Measurements from ENCODE around the gene SPPL3.
"Not testable (repeated sequence)": the region's sequence is repeated elsewhere in the genome, so short reads cannot be mapped to it uniquely, and the experiment has no call there.

SPPL3 gene, protein sequence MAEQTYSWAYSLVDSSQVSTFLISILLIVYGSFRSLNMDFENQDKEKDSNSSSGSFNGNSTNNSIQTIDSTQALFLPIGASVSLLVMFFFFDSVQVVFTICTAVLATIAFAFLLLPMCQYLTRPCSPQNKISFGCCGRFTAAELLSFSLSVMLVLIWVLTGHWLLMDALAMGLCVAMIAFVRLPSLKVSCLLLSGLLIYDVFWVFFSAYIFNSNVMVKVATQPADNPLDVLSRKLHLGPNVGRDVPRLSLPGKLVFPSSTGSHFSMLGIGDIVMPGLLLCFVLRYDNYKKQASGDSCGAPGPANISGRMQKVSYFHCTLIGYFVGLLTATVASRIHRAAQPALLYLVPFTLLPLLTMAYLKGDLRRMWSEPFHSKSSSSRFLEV

DNA sequence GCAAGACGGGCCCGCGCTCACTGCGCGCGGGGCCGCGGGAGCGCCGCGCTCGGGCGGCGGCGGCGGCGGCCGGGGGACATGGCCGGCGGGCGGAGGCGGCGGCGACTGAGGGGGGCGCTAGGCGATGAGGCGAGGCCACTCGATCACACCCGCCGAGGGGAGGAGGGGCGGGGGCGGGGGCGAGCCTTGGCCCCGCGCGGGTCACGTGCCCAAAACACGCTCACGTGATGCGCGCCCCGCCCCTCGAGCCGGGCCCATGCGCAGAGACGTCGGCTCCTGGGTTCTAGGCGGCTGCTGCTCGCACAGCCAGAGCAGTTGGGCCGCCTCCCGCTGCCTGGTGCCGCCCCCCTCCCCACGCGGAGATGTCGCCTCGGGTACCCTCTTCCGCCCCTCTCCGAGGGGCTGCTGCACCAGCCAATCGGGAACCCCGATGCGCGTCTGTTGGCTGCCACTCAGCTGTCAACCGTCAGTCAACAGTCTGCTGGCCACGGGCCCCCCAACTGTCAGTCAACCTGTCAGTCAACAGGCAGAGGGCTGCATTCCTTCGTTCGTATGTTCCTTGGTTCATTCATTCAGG, at the start of gene SPPL3:
TSS of gene SPPL3 (minus strand) at position 162 of the 577 bp plus-strand sequence. CDS start 491 bp downstream, outside the sequence.
- DNase-seq: peak; percentile 88 to 95

DNA sequence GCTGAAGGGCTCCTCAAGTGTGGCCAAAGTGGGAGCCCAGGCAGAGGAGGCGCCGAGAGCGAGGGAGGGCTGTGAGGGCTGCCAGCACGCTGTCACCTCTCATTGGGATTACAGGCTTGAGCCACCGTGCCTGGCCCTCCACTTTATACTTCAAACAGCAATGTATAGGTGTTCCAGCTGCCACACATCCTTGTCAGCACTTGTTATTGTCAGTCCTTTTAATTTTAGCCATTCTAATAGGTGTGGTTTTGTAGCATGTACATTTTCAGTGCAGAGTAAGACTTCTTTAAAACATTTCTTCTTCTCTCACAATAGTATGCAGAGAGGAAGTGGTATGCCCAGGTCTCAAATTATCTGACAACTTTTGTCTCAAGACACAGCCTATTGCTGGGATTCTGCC, 46.6 kb upstream of the SPPL3 start:
- DNase-seq: no peak

DNA sequence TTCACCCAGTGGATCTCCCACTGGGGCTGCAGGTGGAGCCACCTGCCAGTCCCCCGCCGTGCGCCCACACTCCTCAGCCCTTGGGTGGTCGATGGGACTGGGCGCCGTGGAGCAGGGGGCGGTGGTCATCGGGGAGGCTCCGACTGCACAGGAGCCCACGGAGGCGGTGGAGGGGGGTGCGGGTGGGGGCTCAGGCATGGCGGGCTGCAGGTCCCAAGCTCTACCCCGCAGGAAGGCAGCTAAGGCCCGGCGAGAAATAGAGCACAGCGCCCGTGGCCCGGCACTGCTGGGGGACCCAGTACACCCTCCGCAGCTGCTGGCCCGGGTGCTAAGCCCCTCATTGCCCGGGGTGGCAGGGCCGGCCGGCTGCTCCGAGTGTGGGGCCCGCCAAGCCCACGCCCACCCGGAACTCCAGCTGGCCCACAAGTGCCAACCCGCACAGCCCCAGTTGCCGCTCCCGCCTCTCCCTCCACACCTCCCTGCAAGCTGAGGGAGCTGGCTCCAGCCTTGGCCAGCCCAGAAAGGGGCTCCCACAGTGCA, 46.2 kb upstream of the SPPL3 start:
- DNase-seq: not testable (repeated sequence)

DNA sequence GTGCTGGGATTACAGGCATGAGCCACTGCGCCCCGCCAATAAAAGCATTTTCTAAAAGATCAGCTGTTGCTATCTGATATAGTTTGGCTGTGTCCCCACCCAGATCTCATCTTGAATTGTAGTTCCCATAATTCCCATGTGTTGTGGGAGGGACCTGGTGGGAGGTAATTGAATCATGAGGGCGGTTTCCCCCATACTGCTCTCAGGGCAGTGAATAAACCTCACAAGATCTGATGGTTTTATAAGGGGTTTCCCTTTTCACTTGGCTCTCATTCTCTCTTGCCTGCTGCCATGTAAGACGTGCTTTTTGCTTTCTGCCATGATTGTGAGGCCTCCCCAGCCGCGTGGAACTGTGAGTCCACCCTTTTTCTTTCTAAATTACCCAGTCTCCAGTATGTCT, 41.4 kb upstream of the SPPL3 start:
- not testable (repeated sequence) for DNase-seq

DNA sequence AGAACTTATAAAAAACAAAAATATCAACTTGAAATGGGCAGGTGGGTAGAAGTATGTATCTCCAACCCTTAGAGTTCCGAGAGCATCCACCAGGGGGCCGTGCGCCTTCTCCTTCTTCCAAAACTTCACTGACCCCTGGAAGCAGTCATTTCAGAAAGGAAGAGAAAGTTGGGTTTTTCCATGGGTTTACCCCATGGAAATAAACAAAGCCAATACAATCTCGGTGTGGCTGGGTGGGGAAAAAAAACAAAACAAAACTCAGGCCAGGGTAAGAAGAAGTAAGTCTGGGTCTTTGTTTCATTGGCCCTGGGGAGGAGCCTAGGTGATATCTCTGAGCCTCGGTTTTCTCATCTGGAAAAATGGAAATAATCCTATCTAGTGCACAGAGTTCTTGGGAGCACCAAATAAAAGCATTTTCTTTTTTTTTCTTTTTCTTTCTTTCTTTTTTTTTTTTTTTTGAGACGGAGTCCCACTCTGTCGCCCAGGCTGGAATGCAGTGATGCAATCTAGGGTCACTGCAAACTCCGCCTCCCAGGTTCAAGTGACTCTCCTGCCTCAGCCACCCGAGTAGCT, 40.6 kb upstream of the SPPL3 start:
- DNase-seq: peak; percentile 21 to 31

DNA sequence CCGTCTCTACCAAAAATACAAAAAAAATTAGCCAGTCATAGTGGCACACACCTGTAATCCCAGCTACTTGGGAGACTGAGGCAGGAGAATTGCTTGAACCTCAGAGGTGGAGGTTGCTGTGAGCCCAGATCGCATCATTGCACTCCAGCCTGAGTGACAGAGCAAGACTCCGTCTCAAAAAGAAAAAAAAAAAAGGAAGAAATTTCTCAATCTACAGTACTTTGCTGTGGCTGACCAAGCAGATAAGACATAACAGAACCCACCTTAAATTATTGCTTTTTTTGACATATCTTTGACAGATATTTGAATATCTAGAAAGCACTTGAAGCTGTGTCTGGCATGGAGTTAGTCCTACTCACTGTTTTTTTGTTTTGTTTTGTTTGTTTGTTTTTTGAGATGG, 39.3 kb upstream of the SPPL3 start:
- DNase-seq: no peak

DNA sequence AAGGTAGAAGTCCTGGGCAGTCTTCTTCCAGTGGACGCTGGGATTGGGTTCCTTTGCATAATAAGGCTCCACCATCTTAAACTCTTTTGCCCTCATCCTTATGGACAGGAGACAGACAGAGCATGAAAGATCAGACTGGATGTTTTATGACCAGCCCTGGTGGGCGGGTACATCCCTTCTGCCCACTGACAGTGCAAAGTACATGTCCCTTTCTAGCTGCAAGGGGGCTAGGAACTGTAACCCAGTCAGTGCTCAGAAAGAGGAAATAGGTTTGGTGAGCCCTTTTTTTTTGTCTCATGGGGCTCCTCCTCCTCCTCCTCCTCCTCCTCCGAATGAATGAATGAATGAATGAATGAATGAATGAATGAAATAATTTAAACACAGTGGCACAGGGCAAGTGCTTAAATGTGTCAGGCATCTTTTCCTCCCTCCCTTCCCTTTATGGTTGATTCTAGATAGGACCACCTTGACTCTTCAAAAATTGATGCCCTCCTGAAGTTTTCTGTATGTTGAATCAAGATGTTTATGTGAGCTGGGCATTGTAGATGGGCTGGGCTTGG, 37.8 kb upstream of the SPPL3 start:
- DNase-seq: no peak

DNA sequence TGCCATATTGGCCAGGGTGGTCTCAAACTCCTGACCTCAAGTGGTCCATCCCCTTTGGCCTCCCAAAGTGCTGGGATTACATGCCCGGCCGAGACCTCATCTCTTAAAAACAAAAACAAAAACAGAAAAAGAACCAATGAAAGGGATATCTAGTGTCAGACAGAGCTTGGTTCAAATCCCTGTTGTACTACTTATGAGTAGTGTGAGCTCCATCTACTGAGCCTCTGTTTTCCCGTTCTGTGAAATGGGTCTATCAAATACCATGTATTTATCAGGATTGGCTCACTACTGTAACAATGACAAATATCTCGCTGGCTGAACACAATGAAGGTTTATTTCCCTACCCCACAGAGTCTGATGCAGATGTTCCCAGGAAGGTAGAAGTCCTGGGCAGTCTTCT, 37.3 kb upstream of the SPPL3 start:
- DNase-seq: no peak

DNA sequence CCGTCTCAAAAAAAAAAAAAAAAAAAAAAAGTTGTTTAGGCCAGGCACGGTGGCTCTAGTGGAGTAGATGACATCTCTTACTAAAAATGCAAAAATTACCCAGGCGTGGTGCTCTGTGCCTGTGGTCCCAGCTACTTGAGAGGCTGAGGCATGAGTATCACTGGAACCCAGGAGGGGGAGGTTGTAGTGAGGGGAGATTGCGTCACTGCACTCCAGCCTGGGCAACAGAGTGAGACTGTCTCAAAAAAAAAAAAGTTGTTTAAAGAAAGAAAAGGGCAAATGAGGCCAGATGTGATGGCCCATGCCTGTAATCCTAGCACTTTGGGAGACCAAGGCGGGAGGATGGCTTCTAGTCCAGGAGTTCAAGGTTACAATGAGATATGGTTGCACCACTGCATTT, 36.6 kb upstream of the SPPL3 start:
- no peak for DNase-seq

DNA sequence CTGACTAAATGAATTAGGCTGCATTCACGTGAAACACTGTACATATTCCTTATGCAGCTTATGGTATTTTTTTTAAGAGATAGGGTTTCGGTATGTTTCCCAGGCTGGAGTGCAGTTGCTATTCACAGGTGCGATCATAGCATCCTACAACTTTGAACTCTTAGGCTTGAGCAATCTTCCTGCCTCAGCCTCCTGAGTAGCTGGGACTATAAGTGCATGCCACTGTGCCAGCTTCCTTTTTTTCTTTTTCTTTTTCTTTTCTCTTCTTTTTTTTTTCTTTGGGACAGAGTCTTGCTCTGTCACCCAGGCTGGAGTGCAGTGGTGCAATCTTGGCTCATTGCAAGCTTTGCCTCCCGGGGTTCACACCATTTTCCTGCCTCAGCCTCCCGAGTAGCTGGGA, 35.8 kb upstream of the SPPL3 start:
- no peak for DNase-seq

DNA sequence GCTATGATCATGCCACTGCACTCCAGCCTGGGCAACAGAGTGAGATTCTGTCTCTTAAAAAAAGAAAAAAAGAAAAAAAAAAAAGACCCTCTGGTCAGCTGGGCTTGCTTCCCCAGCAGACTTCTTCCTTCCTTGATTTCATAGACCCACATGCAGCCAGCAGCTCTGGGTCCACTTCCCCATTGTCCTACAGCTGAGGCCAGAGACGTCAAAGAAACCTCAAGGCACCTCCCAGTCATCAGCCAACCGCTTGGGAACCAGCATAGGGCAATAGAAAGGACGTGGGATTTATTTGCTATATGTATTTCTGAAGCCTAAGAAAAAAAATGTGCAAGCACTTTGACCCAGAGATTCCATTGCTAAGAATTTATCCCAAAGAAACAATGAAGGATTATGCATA, 35.4 kb upstream of the SPPL3 start:
- DNase-seq: no peak

DNA sequence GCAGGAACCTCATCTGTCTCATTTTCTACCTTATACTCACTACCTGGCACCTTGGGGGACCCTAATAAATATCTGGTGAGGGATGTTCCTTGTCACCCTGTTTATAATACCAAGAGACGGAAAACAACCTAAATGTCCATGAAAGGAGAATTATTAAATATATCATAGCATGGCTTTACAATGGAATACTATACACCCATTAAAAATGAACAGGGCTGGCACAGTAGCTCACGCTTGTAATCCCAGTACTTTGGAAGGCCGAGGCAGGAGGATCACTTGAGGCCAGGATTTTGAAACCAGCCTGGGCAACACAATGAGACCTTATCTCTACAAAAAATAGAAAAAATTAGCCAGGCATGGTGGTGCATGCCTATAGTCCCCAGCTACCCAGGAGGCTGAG, 34.3 kb upstream of the SPPL3 start:
- DNase-seq: no peak

DNA sequence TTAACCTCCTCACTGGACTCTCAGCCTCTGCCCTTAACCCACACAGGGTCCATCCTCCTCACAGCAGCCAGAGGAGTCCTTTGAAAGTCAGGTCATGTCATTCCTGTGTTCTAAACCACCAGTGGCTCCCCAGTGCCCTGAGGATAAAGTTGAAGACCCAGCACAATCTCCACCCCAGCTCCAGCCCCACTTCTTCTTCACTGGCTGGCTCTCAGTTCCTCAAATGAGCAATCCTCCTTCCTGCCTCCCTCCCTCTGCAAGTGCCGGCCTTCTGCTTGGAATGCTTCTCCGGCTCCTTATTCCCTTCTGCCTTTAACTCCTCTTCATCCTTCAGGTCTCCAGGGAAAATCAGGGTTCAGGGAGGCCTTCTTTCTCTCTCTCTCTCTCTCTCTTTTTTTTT, 32.0 kb upstream of the SPPL3 start:
- no peak for DNase-seq

DNA sequence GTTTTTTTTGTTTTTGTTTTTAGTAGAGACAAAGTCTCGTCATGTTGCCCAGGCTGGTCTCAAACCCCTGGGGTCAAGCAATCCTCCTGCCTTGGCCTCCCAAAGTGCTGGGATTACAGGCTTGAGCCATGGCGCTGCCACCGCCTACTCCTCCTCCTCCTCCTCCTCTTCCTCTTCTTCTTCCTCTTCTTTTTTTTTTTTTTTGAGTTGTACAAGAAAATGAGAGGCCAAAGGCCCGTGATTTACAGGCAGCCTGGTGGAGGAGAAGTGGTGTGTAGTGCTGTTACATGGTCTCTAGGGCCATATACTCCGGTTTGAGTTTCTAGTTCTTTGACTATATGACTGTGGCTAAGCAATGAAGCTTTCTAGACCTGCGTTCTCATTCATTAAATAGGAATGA, 29.6 kb upstream of the SPPL3 start:
- DNase-seq: no peak

DNA sequence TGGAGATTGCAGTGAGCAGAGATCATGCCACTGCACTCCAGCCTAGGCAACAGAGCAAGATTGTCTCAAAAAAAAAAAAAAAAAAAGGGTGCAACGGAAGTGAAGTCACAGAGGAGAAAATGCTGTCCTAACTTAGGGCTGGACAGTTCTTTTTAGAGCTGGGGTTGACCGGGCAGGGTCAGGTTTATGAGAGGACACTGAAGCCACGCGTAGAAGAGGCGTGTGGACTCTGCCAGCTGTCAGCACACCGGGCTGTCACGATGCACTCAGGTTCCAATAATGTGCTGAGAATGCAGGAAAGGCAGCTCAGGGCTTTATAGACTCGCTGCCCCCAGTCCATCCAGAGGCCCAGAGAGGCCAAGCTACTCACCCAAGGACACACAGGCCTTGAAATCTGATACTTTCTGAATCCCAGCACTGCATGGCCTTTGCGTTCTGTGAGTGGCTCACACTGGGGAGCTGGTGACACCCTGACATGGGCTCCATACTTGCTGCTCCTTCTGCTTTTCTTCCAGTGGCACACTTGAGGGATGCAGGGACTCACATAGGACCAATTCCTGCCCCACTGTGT, 28.9 kb upstream of the SPPL3 start:
- no peak for DNase-seq

DNA sequence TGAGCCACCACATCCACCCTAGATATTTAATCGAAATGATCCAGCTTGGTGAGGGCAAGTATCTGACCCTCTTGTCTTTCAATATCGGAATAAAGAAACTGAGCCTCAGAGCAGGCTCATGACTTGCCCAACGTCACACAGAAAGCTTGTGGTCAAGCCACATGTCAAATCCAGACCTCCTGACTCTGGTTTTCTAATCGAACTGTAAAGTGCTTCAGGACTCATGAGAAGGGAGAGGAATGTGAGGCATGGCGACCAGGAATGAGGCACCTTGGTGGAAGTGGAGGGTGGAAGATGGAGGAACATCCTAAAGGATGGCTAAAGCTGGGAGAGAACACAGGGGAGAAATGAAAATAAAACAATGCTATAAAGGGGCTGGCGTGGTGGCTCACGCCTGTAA, 27.9 kb upstream of the SPPL3 start:
- DNase-seq: no peak

DNA sequence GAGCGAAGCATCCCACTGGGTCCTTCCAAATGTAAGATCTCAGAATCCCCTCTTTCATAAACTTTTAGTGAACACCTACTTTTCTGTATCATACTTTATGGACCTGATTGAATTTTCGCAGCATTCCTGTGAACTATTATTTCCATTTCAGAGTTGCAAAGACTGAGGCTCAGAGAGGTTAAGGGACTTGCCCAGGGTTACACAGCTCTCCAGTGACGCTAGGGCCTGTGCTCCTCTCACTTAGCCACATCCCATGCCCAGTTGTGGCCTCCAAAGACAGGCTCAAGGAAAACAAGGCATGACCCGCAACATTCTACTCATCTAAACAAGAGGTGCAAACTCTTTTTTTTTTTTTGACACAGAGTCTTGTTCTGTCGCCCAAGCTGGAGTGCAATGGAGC, 25.9 kb upstream of the SPPL3 start:
- no peak for DNase-seq

DNA sequence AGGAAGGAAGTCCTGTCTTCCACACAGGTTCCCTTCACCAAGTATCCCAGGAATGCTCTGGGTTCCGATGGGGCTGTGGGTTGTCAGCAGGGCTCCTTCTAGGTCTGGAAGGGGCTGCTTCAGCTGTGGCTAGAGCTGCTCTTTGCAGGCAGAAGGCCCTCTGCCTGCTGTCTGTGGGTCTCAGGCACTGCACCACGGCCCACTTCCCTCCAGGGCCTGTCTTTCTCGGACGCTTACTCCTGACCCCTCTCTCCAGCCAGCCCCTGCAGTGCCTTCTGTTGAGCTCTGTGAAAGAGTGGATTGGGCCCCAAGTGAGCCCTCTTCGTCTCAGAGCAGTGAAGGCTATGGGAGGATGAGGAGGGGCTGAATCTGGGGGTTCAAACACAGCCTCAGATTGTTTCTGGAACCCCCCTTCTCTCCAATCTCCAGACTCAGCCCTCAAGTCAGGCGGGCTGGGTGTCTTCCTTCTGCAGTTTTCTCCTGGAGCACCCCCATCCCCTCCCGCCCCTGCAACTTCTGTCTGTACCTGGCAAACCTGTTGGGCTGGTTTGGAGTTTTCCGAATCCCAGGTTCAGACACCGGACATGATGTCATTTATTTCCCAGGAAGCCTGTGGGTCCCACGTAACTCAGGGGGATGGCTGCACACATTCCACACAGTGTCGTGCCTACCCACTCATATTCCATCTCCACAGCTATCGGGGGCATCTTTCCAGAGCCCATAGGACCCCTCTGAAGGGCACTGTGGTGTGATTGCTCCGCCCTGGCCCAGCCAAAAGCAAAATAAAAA, 24.9 kb upstream of the SPPL3 start:
- DNase-seq: no peak

DNA sequence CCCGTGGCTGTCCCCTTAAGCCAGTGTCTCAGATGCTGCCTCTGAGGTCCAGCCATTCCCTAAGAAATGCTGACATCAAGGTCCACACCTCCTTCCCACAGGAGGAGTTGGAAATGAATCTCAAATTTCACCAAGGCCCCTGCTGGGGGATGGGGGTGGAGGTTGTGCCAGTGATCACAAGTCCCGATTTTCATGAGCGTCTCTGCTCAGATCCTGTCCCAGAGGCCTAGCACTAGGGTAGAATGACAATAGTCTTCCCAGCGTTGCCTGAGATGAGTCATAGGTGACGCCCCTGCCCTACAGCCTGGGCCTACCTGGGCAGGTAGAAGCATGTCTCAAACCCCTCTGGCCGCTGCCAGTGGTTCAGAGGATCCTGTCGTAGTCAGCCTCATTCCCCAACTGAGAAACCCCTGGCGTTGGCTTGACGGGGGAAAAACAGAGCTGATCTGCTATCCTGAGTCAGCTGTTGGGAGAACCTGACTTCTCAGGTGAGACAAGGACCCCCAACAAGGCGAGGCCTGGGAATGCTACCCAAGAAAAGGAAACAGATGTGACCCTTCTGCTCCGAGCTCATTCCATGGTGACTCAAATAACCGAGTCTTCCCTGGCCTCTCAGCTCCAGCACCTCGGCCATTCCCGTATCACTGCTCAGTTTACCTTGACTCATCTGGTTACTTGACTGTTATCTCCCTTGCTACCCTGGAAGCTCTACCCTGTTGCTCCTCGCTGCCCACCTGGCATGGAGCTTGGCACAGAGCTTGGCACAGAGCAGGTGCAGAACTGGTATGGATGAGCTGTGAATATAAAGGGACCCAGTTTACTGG, 21.8 kb upstream of the SPPL3 start:
- DNase-seq: no peak

DNA sequence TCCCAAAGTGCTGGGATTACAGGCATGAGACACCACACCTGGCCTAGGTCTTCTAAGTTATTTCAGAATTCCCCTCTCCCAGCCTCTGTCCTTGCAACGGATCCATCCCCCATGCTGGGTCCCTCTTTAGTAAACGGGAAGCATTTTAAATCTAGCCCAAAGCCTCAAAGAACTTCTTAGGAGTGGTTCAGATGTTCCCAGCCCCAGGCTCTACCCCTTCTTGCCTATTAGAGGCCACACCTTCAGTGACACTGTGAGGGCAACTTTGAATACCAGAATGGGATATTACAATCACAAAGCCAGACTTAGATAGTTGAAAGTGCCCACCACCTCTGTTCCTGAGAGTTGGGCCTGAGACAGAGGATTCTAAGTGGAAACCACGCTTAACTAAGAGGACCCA, 18.1 kb upstream of the SPPL3 start:
- no peak for DNase-seq

DNA sequence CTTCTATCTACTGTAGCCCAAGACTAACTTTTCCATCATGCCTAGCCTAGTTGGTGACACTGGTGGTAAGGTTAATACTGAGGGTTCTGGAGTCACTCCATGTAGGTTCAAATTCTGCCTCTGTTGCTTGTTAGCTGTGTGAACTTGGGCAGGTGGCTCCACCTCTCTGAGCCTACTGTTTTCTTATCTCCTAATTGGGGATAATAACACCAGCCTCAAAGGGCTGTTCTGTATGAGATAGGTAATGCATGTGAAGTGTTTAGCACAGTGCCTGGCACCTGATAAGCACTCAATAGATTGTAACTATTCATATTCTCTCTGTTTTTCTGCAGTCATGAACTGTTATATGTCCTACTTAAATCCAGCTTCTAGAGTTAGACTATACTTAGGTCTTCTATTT, 17.5 kb upstream of the SPPL3 start:
- no peak for DNase-seq

DNA sequence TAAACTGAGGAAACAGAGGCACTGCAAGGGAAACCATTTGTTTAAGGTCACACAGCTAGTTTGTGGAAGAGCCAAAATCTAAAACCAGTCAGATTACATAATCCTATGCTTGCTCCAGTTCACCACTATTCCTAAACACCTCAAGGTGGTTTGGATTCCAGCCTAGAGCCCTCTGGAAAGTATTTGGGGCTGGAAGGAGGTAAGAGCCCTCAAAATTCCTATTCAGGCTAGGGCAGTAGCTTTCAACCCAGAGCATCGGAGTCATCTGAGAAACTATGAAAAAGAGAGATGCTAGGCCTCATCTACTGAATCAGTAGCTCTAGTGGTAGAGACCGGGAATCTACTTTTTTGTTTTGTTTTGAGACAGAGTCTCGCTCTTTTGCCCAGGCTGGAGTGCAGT, 16.0 kb upstream of the SPPL3 start:
- no peak for DNase-seq
